Measurements from ENCODE around the gene NELFB. TPM values are rescaled to one million over a fixed set of nuclear protein-coding genes. Genes with fewer than 3 reads are reported as not detected.

The NELFB gene
- total and polyA plus RNA-seq, 2 of the 4 experiments (the other 2 are of a cell fraction), result 36.9 to 66.0 TPM

DNA sequence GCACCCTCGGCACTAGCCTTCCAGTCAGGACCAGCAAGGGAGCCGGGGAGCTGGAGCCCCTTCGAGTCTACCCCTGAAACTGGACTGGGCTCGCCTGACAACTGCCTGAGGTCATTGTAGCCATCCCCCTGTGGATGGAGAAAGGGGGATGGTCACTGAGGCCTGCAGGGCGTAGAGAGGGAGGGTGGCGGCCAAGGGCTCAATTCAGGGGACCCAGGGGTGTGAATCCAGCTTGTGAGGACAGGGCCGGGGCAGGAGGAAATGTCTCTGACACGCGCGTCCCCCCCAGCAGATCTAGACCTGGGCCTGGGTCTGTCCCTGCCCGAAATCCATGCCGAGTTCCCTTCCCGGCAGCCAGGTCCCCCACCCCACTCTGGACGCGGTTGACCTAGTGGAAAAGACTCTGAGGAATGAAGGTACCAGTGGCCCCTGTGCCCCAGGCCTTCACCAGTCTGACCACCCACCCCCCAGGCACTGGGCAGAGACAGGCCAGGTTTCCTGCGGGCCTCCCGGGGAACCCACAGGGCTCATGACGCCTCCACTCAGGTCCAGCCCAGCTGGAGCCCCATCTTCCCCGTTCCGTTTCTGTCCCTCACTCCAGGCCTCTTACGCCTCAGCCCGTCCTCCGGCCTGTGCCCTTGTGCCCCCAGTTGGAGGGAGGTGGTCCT, 23.6 kb upstream of the NELFB start:
- ChIA-PET POLR2A (ENCODE audit: unreplicated experiment) (interaction anchor here (0.6 kb wide), 1 partner anchor 30 kb away, joined by 16 read pairs; no protein-coding TSS in a partner anchor), CTCF (no interaction called here)
- H4K8ac ChIP-seq (ENCODE audit: low read depth in 2 of 2, low read length in 2 of 2), result no peak overlapping the region
- H3K4me1 ChIP-seq (ENCODE audit: control insufficient read depth, insufficient read depth, low read length), result peaks cover 2% of the 10 kb centered on the region; the same call in 1 of the 2 replicates
- BruUV-seq (replicated peaks), result no TSS peak
- no peak overlapping the region for H2AK5ac ChIP-seq (ENCODE audit: low read depth, low read length)
- H2BK120ac ChIP-seq (ENCODE audit: low read depth, low read length), result no peak overlapping the region
- no peak for TF ChIP-seq POLR2A (IDR thresholded peaks at IDR 0.05; ENCODE audit: low read depth, low read length)
- TF ChIP-seq MXI1 (IDR thresholded peaks at IDR 0.05; ENCODE audit: borderline replicate concordance, low read depth, low read length), result no peak
- TF ChIP-seq MAZ (IDR thresholded peaks at IDR 0.05; ENCODE audit: borderline replicate concordance, low read depth, low read length), result no peak
- no peak overlapping the region for H3K18ac ChIP-seq (ENCODE audit: low read depth, low read length)
- H3K27me3 ChIP-seq (ENCODE audit: control insufficient read depth, insufficient read depth, low read length), result peaks cover 1% of the 10 kb centered on the region; the same call in 1 of the 2 replicates
- H2BK15ac ChIP-seq (ENCODE audit: low read depth, low read length), result no peak overlapping the region
- H3K9me1 ChIP-seq (ENCODE audit: insufficient read depth, low read length), result no peaks in the 10 kb centered on the region
- WGBS, 2 experiments (ENCODE audit: extremely low coverage in 2 of 2, insufficient read length in 1 of 2), result 83% methylated on average over 5 of the region's 23 CpGs; no CpG with 5 or more reads in 1 of the 2 experiments
- no peak for ATAC-seq (ENCODE audit: low read depth)
- H3K23ac ChIP-seq (ENCODE audit: low read depth, low read length), result no peak overlapping the region
- peaks cover under 1% of the 10 kb centered on the region; the same call in 1 of the 2 replicates for H4K20me1 ChIP-seq (ENCODE audit: insufficient read depth, low read length)
- no peak overlapping the region for H4K91ac ChIP-seq (ENCODE audit: insufficient read depth, low read depth, low read length)
- no peak overlapping the region for H2BK20ac ChIP-seq (ENCODE audit: low read depth, low read length)
- no peak overlapping the region for H3K4me2 ChIP-seq (ENCODE audit: low read depth, low read length)
- dilution Hi-C loops (cut with HindIII; ENCODE audit: low sequenced_read_pairs, unreplicated experiment), result no loop called here
- H3K9me3 ChIP-seq (ENCODE audit: control insufficient read depth, insufficient read depth, low read length), result no peaks in the 10 kb centered on the region
- no peak overlapping the region for H3K14ac ChIP-seq (replicated peaks; ENCODE audit: low read depth, low read length)
- H4K5ac ChIP-seq (ENCODE audit: low read depth, low read length), result no peak overlapping the region
- intact Hi-C loops (cut with micrococcal nuclease), result no loop called here
- H2AFZ ChIP-seq (replicated peaks; ENCODE audit: low read length, poor library complexity), result no peak overlapping the region
- no peak overlapping the region for H2BK5ac ChIP-seq (ENCODE audit: low read depth, low read length, poor library complexity, severe bottlenecking)
- H3K4ac ChIP-seq (ENCODE audit: low read depth, low read length), result no peak overlapping the region
- no peak overlapping the region for H3K56ac ChIP-seq (ENCODE audit: extremely low read depth, insufficient read depth, low read length)
- no peak for DNase-seq
- in situ Hi-C loops (cut with MboI; ENCODE audit: low sequenced_read_pairs), result no loop called here
- H3K9ac ChIP-seq (ENCODE audit: low read depth, low read length), result no peak overlapping the region
- no peak overlapping the region for H3K27ac ChIP-seq (ENCODE audit: insufficient read depth, low read length)
- no peak overlapping the region for H3K4me3 ChIP-seq (ENCODE audit: insufficient read depth, low read depth, low read length)
- no peak overlapping the region for H2AK9ac ChIP-seq (replicated peaks; ENCODE audit: low read depth, low read length, poor library complexity)
- 0 out of 4 replicates have a peak, but pooled peaks cover 0 to under 1% of the 10 kb centered on the region in 2 experiments for H3K79me1 ChIP-seq (ENCODE audit: low read depth in 1 of 2, low read length in 2 of 2)
- H3K36me3 ChIP-seq (ENCODE audit: control insufficient read depth, insufficient read depth, low read length), result no peaks in the 10 kb centered on the region

Measured in IMR-90 (cell line).